Measurements from ENCODE around the gene CASKIN1. TPM values are rescaled to one million over a fixed set of nuclear protein-coding genes. Genes with fewer than 3 reads are reported as not detected.

CASKIN1 gene
- total and polyA plus RNA-seq, 10 of the 15 experiments (the other 5 are each of a cell fraction or from before 2014, with no cell fraction given): 0.03 to 0.33 (median 0.11) TPM; not detected in 5

- POLR2A ChIA-PET: interaction anchor here (0.6 to 0.7 kb wide), 2 partner anchors 28 to 209 kb away, joined by 3 read pairs; no protein-coding TSS in a partner anchor
- peak; percentile 64 for TF ChIP-seq DPF2 (IDR thresholded peaks at IDR 0.05)
- TF ChIP-seq MEF2B (IDR thresholded peaks at IDR 0.05; ENCODE audit: partially characterized antibody, poor library complexity, severe bottlenecking): no peak
- TF ChIP-seq, protein P1, sequence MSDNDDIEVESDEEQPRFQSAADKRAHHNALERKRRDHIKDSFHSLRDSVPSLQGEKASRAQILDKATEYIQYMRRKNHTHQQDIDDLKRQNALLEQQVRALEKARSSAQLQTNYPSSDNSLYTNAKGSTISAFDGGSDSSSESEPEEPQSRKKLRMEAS (IDR thresholded peaks at IDR 0.05; ENCODE audit: low read depth, low read length): no peak
- no peak for TF ChIP-seq YBX1 (IDR thresholded peaks at IDR 0.05)
- no peak for TF ChIP-seq CHD4 (IDR thresholded peaks at IDR 0.05)
- TF ChIP-seq EP300 (IDR thresholded peaks at IDR 0.05; ENCODE audit: borderline replicate concordance in 1 of 2, control insufficient read depth in 1 of 2, low read depth in 2 of 2, low read length in 2 of 2): no peak
- no peak for TF ChIP-seq PML (IDR thresholded peaks at IDR 0.05; ENCODE audit: low read length)
- TF ChIP-seq, protein P2, sequence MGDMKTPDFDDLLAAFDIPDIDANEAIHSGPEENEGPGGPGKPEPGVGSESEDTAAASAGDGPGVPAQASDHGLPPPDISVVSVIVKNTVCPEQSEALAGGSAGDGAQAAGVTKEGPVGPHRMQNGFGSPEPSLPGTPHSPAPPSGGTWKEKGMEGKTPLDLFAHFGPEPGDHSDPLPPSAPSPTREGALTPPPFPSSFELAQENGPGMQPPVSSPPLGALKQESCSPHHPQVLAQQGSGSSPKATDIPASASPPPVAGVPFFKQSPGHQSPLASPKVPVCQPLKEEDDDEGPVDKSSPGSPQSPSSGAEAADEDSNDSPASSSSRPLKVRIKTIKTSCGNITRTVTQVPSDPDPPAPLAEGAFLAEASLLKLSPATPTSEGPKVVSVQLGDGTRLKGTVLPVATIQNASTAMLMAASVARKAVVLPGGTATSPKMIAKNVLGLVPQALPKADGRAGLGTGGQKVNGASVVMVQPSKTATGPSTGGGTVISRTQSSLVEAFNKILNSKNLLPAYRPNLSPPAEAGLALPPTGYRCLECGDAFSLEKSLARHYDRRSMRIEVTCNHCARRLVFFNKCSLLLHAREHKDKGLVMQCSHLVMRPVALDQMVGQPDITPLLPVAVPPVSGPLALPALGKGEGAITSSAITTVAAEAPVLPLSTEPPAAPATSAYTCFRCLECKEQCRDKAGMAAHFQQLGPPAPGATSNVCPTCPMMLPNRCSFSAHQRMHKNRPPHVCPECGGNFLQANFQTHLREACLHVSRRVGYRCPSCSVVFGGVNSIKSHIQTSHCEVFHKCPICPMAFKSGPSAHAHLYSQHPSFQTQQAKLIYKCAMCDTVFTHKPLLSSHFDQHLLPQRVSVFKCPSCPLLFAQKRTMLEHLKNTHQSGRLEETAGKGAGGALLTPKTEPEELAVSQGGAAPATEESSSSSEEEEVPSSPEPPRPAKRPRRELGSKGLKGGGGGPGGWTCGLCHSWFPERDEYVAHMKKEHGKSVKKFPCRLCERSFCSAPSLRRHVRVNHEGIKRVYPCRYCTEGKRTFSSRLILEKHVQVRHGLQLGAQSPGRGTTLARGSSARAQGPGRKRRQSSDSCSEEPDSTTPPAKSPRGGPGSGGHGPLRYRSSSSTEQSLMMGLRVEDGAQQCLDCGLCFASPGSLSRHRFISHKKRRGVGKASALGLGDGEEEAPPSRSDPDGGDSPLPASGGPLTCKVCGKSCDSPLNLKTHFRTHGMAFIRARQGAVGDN (IDR thresholded peaks at IDR 0.05): peak; percentile 45; the same call in 1 of the 2 replicates
- TF ChIP-seq SUPT20H (IDR thresholded peaks at IDR 0.05; ENCODE audit: borderline replicate concordance, control insufficient read depth, low read depth, low read length): no peak
- no peak for TF ChIP-seq ZBED1 (IDR thresholded peaks at IDR 0.05; ENCODE audit: borderline replicate concordance)
- TF ChIP-seq JUND (IDR thresholded peaks at IDR 0.05; ENCODE audit: low read depth, low read length): no peak
- TF ChIP-seq, protein P3, sequence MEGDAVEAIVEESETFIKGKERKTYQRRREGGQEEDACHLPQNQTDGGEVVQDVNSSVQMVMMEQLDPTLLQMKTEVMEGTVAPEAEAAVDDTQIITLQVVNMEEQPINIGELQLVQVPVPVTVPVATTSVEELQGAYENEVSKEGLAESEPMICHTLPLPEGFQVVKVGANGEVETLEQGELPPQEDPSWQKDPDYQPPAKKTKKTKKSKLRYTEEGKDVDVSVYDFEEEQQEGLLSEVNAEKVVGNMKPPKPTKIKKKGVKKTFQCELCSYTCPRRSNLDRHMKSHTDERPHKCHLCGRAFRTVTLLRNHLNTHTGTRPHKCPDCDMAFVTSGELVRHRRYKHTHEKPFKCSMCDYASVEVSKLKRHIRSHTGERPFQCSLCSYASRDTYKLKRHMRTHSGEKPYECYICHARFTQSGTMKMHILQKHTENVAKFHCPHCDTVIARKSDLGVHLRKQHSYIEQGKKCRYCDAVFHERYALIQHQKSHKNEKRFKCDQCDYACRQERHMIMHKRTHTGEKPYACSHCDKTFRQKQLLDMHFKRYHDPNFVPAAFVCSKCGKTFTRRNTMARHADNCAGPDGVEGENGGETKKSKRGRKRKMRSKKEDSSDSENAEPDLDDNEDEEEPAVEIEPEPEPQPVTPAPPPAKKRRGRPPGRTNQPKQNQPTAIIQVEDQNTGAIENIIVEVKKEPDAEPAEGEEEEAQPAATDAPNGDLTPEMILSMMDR (IDR thresholded peaks at IDR 0.05 in 2 of 3, conservative IDR thresholded peaks at IDR 0.05 in 1 of 3; ENCODE audit: control insufficient read depth in 2 of 3, extremely low read depth in 1 of 3, insufficient read depth in 1 of 3, low read depth in 3 of 3, low read length in 3 of 3): peak in 1 of 3 experiments; percentile 28; a peak in 2 of 6 replicates
- TF ChIP-seq, protein P4, sequence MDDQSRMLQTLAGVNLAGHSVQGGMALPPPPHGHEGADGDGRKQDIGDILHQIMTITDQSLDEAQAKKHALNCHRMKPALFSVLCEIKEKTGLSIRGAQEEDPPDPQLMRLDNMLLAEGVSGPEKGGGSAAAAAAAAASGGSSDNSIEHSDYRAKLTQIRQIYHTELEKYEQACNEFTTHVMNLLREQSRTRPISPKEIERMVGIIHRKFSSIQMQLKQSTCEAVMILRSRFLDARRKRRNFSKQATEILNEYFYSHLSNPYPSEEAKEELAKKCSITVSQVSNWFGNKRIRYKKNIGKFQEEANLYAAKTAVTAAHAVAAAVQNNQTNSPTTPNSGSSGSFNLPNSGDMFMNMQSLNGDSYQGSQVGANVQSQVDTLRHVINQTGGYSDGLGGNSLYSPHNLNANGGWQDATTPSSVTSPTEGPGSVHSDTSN (IDR thresholded peaks at IDR 0.05; ENCODE audit: insufficient replicate concordance, low read depth, low read length): no peak
- TF ChIP-seq ZNF24 (IDR thresholded peaks at IDR 0.05): no peak
Observed at GRCh38 chr16:2148714-2149629, 47.4 kb downstream of the CASKIN1 start.

More at GRCh38 chr16:2148714-2149629, 47.4 kb downstream of the CASKIN1 start:
- SMC1A ChIA-PET (ENCODE audit: uncharacterized antibody, unreplicated experiment): interaction anchor here (1.2 kb wide), 1 partner anchor 125 kb away, joined by 3 read pairs; no protein-coding TSS in a partner anchor
- peaks cover 9% of the 10 kb centered on the region; the same call in 1 of the 2 replicates for H4K20me1 ChIP-seq (ENCODE audit: control insufficient read depth, insufficient read depth)
- ATAC-seq (peak; percentile 4; the same call in 2 of the 3 replicates), FAIRE-seq (no peak), DNase-seq (ENCODE audit: low read depth, low spot score) (no peak)
- H3K4me3 ChIP-seq: peak overlapping the region; percentile 55; the same call in 1 of the 2 replicates
- peaks cover 0 to 19% of the 10 kb centered on the region in 2 experiments; a peak in 2 of 4 replicates for H3K36me3 ChIP-seq (ENCODE audit: control insufficient read depth in 2 of 2, insufficient read depth in 2 of 2, low read length in 1 of 2)
- peaks cover 37% of the 10 kb centered on the region for H3K4me1 ChIP-seq (ENCODE audit: control insufficient read depth, insufficient read depth, low read length)
- peaks cover 18% of the 10 kb centered on the region for H3K79me2 ChIP-seq (ENCODE audit: control insufficient read depth, insufficient read depth, low read length)
- CTCF ChIA-PET: interaction anchor here (1.4 to 2.3 kb wide), 2 partner anchors 126 to 145 kb away, joined by 4 to 7 read pairs; no protein-coding TSS in a partner anchor
- no TSS peak for BruUV-seq (replicated peaks)
- no peak overlapping the region for H3K27ac ChIP-seq (ENCODE audit: control insufficient read depth, insufficient read depth)
- H3K9me3 ChIP-seq (replicated peaks; ENCODE audit: control insufficient read depth, insufficient read depth, low read length): no peaks in the 10 kb centered on the region
- peak overlapping the region; percentile 86 for H3K4me2 ChIP-seq (ENCODE audit: control insufficient read depth, insufficient read depth)
- peak overlapping the region; percentile 10; the same call in 1 of the 2 replicates for H2AFZ ChIP-seq (ENCODE audit: control insufficient read depth, low read depth, low read length)
- peak overlapping the region; percentile 8; the same call in 1 of the 2 replicates for H3K9ac ChIP-seq (ENCODE audit: control insufficient read depth, insufficient read depth, low read length)
- intact Hi-C loops (cut with micrococcal nuclease; ENCODE audit: unreplicated experiment) (no loop called here), in situ Hi-C loops (cut with MboI) (loop anchor here (10.0 kb wide), 2 partner anchors 64 to 284 kb away; no protein-coding TSS in a partner anchor)
- RAD21 ChIA-PET (ENCODE audit: unreplicated experiment): no interaction called here
- H3K27me3 ChIP-seq (replicated peaks in 1 of 2; ENCODE audit: control insufficient read depth in 2 of 2, insufficient read depth in 2 of 2, low read length in 1 of 2): no peaks in the 10 kb centered on the region
- WGBS (ENCODE audit: insufficient coverage, insufficient replicate concordance, low lambda C conversion rate, missing lambda C conversion rate): under 1% methylated on average over 49 of the region's 62 CpGs
